Activated naive CD8-positive, alpha-beta T cell treated with anti-CD3 and anti-CD28 coated beads for 36 hours (primary cell): Measurements from ENCODE around the gene GUCA1A. TPM values are rescaled to one million over a fixed set of nuclear protein-coding genes. Genes with fewer than 3 reads are reported as not detected.
"Not testable (repeated sequence)": the region's sequence is repeated elsewhere in the genome, so short reads cannot be mapped to it uniquely, and the experiment has no call there.

Source experiments
- DNase-seq: peaks from one replicate; pipeline ENCODE4 v3.0.0; 2021
- H3K27ac Mint-ChIP-seq: one replicate; pipeline ENCODE4 v1.8.0; 2022; ENCODE audit warnings: mild to moderate bottlenecking, moderate library complexity, mixed read lengths
- H3K27me3 Mint-ChIP-seq: one replicate; pipeline ENCODE4 v1.8.0; 2022; ENCODE audit warnings: mild to moderate bottlenecking, mixed read lengths
- H3K36me3 Mint-ChIP-seq: one replicate; pipeline ENCODE4 v1.8.0; 2021; ENCODE audit warnings: mild to moderate bottlenecking, mixed read lengths
- H3K4me1 Mint-ChIP-seq: one replicate; pipeline ENCODE4 v1.8.0; 2021; ENCODE audit warnings: mixed read lengths
- H3K4me3 Mint-ChIP-seq: one replicate; pipeline ENCODE4 v1.8.0; 2022; ENCODE audit warnings: mild to moderate bottlenecking, moderate library complexity, mixed read lengths
- H3K9me3 Mint-ChIP-seq: one replicate; pipeline ENCODE4 v1.8.0; 2022; ENCODE audit warnings: mixed read lengths
- total RNA-seq, 2 experiments: library from RNA; stranded (reverse); gene quantifications; one replicate each; pipeline ENCODE4 v1.2.3, GENCODE V29; 2021

GUCA1A gene
- total RNA-seq, 2 experiments from 2014 or later = 0.14 TPM; not detected in 1

DNA sequence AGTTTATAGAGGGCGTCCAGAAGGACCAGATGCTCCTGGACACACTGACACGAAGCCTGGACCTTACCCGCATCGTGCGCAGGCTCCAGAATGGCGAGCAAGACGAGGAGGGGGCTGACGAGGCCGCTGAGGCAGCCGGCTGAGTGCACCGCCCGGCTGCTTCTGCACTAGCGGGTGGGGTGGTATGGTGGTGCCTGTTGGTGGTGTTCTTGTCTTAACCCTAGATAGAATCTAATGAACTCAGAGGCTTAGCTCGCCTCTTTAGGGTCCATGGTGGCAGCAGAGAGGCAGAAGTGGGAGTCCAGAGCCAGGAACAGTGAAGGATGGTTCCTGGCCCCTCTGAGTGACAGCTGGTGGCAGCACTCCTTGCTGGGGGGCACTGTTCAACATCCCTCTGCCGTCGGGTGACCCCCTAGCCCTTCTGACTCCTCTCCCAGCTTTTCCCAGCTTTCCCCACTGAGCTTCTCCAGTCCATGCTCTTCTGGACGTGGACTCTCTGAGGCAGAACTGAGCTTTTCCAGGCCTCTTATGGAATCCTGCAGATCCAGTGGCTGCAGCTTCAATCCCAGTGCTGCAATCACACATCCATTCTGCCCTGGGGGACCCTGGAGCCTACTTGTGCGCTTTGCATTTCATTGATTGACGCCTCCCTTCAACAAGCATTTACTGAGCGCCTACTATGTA lies 6.2 kb downstream of the GUCA1A start:
- Mint-ChIP-seq H3K27ac (no peak overlapping the region), H3K36me3 (no peaks in the 10 kb centered on the region), H3K4me3 (no peak overlapping the region), H3K9me3 (no peaks in the 10 kb centered on the region), H3K27me3 (peaks cover 21% of the 10 kb centered on the region), H3K4me1 (peaks cover 10% of the 10 kb centered on the region)
- DNase-seq = no peak

DNA sequence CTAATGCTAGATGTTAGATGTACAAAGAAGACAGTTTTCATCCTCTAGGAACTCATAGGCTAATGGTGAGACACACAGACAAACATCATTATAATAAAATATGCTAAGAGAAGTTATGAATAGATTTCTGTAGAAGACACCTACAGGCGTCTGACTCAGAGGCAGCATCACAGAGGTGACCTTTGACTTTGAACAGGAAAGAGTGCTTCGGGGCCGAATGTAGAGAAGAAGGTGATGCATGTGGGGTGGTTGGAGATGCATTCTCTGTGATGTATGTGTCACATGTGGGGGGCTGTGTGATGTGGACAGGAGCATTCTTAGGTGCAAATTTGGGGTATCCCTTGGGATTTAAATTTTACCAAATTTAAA lies 6.8 kb downstream of the GUCA1A start:
- no peak overlapping the region for H3K27ac Mint-ChIP-seq
- DNase-seq = no peak
- no peaks in the 10 kb centered on the region for H3K36me3 Mint-ChIP-seq
- no peaks in the 10 kb centered on the region for H3K9me3 Mint-ChIP-seq
- no peak overlapping the region for H3K4me3 Mint-ChIP-seq
- peaks cover 21% of the 10 kb centered on the region for H3K27me3 Mint-ChIP-seq
- H3K4me1 Mint-ChIP-seq = peaks cover 10% of the 10 kb centered on the region

DNA sequence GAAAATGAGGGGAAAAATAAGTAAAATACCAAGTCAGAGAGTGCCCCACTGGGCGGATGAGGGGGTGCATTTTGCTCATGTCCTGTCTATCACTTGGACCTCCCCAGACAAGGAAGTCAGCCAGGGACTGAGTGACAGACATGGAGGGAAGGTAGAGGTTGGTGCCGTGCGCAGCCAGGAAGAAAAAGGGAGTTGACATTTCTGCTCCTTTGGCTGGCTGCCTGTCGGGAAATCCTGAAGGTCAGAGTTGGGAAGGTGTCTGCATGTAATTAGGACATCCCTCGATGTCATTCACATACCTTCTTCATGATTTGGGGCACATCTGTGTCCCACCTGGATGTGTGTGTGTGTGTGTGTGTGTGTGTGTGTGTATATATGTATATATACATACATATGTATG lies 8.9 kb downstream of the GUCA1A start:
- H3K27me3 Mint-ChIP-seq = peaks cover 21% of the 10 kb centered on the region
- H3K4me3 Mint-ChIP-seq = no peak overlapping the region
- H3K36me3 Mint-ChIP-seq = no peaks in the 10 kb centered on the region
- no peak for DNase-seq
- no peak overlapping the region for H3K27ac Mint-ChIP-seq
- peaks cover 10% of the 10 kb centered on the region for H3K4me1 Mint-ChIP-seq
- H3K9me3 Mint-ChIP-seq = no peaks in the 10 kb centered on the region

DNA sequence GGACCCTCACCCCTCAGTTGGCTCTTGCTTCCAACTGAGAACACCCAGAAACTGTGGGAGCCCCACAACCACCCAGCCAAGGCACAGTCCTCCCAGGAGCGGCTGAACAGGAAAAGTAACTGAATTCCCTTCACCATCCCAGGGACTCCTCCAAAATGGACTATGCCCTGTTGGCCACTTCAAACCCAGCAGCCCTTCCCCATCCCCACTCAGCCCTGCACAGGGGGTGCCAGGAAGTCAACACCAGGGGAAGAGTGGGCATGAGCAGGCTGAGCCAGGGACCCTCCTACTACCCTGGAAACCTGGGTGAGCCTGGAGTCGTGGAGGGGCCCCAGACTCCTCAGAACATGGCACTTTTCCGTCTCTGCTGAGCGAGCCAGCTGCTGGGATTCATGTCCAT lies 11.3 kb downstream of the GUCA1A start:
- peaks cover 5% of the 10 kb centered on the region for H3K4me1 Mint-ChIP-seq
- H3K27ac Mint-ChIP-seq = no peak overlapping the region
- no peak overlapping the region for H3K4me3 Mint-ChIP-seq
- no peak for DNase-seq
- peaks cover 1% of the 10 kb centered on the region for H3K36me3 Mint-ChIP-seq
- H3K27me3 Mint-ChIP-seq = peaks cover 5% of the 10 kb centered on the region
- H3K9me3 Mint-ChIP-seq = no peaks in the 10 kb centered on the region

DNA sequence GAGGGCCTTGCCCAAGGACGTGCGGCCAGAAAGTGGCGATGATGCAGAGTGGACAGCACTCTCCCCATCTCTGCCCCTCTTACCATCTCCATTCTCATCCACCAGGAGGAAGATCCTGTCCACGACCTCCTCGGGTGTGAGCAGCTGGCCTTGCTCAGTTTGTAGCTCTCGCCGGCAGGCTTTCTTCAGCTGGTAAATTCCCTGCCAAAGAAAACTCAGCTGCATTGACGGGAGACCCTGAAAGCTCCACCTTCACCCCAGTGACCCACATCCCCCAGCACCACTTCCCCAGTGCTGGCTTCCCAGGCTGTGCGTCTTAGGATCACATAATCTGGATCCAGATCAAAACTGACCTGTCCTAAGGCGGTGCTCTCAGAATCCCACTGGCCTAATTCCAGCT lies 12.4 kb downstream of the GUCA1A start:
- Mint-ChIP-seq H3K27ac (no peak overlapping the region), H3K4me1 (no peaks in the 10 kb centered on the region), H3K9me3 (no peaks in the 10 kb centered on the region), H3K4me3 (no peak overlapping the region), H3K27me3 (no peaks in the 10 kb centered on the region), H3K36me3 (peaks cover 1% of the 10 kb centered on the region)
- no peak for DNase-seq

DNA sequence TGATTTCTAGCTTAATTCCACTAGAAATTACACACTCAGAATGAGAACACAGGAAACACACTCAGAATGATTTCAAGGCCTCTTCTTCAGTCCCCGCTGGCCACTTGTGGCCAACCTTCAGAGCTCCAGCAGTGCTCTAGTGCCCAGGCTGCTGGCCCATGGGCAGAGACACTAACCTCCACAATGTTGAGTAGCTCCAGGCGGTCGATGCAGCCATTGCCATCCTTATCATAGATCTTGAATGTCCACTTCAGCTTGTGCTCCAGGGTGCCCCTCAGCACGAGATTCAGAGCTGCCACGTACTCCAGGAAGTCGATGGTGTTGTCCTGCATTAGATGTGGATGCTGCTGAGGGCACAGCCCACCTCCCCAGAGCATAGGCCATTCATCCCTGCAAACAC lies 15.2 kb downstream of the GUCA1A start:
- Mint-ChIP-seq H3K4me1 (no peaks in the 10 kb centered on the region), H3K27me3 (no peaks in the 10 kb centered on the region), H3K27ac (no peak overlapping the region), H3K9me3 (no peaks in the 10 kb centered on the region), H3K36me3 (peaks cover 1% of the 10 kb centered on the region), H3K4me3 (no peak overlapping the region)
- no peak for DNase-seq

DNA sequence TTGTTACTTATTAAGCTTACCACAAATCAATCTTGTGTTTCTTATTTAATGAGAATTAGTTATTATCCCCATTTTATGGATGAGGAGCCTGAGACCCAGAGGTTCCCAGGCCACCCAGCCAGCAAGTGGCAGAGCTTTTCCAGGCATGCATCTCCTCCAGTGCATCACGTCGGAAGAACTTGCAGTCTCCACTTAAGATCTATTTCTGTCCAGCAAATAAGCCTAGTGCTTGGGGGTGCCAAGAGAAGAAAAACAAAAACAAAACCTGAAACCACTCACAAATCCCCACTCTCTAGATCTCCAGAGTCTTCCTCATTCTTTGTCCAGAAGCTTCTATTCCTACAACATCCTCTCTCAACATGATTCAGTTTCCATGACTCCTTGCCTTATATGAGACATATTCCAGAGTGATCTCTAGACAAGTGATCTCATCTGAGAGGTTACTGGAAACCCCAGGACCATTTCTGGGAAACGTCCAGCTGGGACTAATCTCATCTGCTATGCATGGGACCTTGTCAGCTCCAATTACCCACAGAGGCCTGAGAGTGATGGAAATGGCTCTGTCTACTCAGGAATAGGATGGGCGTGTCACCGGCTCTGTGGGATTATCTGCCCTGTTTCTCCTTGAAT lies 17.5 kb downstream of the GUCA1A start:
- H3K36me3 Mint-ChIP-seq = peaks cover 1% of the 10 kb centered on the region

DNA sequence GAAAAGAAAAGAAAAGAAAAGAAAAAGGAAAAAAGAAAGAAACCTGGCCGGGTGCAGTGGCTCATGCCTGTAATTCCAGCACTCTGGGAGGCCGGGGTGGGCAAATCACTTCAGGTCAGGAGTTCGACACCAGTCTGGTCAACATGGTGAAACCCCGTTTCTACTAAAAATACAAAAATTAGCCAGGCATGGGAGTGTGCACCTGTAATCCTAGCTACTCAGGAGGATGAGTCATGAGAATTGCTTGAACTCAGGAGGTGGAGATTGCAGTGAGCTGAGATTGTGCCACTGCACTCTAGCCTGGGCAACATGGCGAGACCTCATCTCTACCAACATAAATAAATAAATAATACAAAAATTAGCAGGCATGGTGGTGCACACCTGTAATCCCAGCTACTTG lies 19.2 kb downstream of the GUCA1A start:
- not testable (repeated sequence) for H3K9me3 Mint-ChIP-seq, H3K27me3 Mint-ChIP-seq, H3K4me3 Mint-ChIP-seq, H3K36me3 Mint-ChIP-seq, H3K4me1 Mint-ChIP-seq, DNase-seq, H3K27ac Mint-ChIP-seq

More for the DNA sequence above, 17.5 kb downstream of the GUCA1A start:
- Mint-ChIP-seq H3K4me3 (no peak overlapping the region), H3K9me3 (no peaks in the 10 kb centered on the region), H3K27me3 (no peaks in the 10 kb centered on the region), H3K4me1 (no peaks in the 10 kb centered on the region), H3K27ac (no peak overlapping the region)
- no peak for DNase-seq

DNA sequence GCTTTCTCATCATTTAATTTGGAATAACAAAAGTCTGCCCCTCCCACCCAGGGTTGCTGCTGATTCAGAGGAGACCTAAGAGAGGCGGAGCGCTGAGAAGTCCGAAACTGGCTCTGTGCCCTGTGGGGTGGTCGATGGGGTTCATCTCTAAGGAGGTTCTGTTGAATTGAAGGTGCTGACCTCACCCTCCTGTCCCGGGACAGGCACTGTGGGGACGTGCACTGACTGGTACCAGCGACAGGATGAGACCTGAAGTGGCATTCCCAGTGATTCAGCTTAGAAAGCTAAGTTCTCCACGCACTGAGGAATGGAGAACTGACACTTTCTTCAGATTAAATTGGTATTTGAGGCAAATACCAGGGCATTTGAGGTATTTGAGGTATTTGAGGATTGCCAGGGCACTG lies 20.3 kb downstream of the GUCA1A start:
- no peak for DNase-seq
- no peak overlapping the region for H3K4me3 Mint-ChIP-seq
- H3K4me1 Mint-ChIP-seq = no peaks in the 10 kb centered on the region
- H3K27ac Mint-ChIP-seq = no peak overlapping the region
- no peaks in the 10 kb centered on the region for H3K9me3 Mint-ChIP-seq
- peaks cover 1% of the 10 kb centered on the region for H3K36me3 Mint-ChIP-seq
- H3K27me3 Mint-ChIP-seq = no peaks in the 10 kb centered on the region

DNA sequence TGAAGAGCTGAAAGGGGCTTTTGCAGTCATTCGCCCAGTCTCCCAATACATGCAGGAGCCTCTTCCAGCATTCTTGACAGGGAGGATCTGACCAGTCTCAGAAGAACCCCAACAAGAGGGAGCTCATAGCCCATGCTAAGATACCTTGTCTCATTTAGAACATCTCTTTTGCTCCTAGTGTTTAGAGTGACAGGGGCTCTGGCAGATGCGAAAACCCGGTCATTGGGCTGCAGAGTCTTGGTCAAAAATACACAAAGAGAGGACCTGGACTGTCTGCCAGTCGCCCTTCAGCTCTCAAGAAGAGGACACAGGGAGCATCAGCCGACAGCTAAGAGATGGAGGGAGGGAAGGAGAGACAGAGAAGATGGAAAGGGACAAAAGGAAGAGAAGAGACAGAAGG lies 20.9 kb downstream of the GUCA1A start:
- H3K4me1 Mint-ChIP-seq = no peaks in the 10 kb centered on the region
- no peaks in the 10 kb centered on the region for H3K36me3 Mint-ChIP-seq
- H3K27ac Mint-ChIP-seq = no peak overlapping the region
- no peaks in the 10 kb centered on the region for H3K27me3 Mint-ChIP-seq
- H3K9me3 Mint-ChIP-seq = no peaks in the 10 kb centered on the region
- no peak for DNase-seq
- H3K4me3 Mint-ChIP-seq = no peak overlapping the region

DNA sequence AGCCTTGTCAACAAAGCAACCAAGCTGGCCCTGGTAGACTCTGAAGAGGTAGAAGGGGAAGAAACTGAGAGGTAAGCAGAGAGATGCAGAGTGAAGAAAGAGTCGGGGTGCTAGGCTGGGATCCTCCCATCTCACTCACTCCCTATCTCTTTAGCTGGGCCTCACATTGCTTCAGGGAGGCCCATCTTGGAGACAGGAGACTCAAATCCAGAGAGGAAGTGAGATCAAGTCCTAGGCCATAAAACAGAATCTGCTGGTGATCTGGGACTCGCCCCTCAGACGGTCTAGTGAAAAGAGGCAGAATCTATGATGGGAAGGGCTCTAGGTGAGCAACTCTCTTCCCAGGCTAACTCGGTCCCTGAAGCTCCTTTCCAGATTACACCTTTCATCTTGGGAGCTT lies 22.3 kb downstream of the GUCA1A start:
- H3K27ac Mint-ChIP-seq = no peak overlapping the region
- no peaks in the 10 kb centered on the region for H3K27me3 Mint-ChIP-seq
- no peak for DNase-seq
- peaks cover 11% of the 10 kb centered on the region for H3K36me3 Mint-ChIP-seq
- H3K4me1 Mint-ChIP-seq = peaks cover 2% of the 10 kb centered on the region
- peaks cover 2% of the 10 kb centered on the region for H3K9me3 Mint-ChIP-seq
- no peak overlapping the region for H3K4me3 Mint-ChIP-seq

DNA sequence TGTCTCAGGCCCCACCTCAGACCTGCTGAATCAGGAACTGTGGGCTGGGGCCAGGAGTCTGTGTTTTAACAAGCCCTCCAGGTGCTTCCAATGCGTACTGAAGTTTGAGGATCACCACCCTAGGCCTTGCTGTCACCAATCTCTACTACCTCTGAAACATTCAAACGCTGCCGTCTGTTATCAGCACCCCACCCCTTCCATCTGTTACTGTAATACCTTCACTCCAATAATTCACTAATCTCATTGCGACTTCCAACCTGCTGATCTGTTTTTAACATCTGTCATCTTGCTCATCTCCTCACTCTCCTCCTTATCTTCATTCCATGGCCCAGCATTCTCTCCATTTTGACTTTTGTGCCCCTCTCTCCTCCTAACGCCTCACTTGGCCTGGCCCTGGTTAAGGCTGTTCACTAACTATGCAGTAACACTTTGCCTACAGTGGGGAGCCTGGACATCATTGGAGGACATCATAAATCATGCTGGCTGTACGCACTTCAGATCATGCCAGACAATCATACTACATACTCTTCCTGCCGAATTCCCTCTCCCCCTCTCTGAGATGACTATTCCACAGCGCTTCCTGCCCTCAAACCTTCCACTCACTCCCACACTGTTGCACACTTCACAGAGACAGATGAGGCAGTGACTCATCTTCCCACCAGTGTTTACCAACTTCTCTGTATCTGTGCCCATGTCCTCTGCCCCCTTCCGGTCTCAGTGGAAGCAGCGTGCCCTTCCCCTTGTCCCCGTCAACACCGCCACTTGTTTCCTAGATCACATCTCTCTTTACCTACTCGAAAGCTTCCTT lies 24.6 kb downstream of the GUCA1A start:
- Mint-ChIP-seq H3K36me3 (peaks cover 16% of the 10 kb centered on the region), H3K4me1 (peaks cover 2% of the 10 kb centered on the region), H3K27ac (no peak overlapping the region), H3K4me3 (no peak overlapping the region), H3K27me3 (no peaks in the 10 kb centered on the region), H3K9me3 (peaks cover 2% of the 10 kb centered on the region)
- DNase-seq = no peak

DNA sequence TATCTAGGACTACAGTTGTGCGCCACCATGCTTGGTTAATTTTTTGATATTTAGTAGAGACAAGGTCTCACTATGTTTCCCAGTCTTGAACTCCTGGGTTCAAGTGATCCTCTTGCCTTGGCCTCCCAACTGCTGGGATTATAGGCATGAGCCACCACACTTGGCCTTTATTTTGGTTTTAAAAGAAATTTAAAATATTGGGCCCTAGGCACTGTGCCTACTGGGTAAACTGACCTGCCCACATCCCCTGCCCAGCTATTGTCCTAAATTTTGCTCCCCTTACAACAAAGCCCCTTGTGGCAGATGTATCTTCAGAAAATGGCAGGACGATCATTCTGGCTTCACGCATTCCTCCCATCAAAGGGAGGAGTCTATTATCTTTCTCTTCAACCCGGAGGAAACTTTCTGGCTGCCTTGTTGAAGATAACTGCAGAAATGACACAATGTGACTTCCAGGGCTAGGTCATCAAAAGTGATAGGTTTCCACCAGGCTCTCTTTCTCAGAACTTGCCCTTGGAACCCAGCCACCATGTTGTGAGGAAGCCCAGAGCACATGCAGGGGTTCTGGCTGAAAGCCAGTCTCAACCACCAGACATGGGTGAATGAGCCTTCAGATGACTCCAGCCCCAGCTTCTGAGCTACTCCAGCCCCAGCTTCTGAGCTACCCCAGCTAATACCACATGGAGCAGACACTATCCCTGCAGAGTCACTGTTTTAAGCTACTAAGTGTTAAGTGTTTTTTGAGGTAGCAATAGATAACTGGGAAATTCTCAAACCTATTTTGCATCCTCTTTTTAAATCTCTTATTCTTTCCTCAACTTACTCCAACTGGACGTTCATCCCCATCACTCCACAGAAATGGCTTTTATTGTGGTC lies 26.2 kb downstream of the GUCA1A start:
- DNase-seq = no peak
- Mint-ChIP-seq H3K4me1 (peaks cover 2% of the 10 kb centered on the region), H3K4me3 (no peak overlapping the region), H3K9me3 (peaks cover 2% of the 10 kb centered on the region), H3K27me3 (no peaks in the 10 kb centered on the region), H3K36me3 (peaks cover 16% of the 10 kb centered on the region), H3K27ac (no peak overlapping the region)

DNA sequence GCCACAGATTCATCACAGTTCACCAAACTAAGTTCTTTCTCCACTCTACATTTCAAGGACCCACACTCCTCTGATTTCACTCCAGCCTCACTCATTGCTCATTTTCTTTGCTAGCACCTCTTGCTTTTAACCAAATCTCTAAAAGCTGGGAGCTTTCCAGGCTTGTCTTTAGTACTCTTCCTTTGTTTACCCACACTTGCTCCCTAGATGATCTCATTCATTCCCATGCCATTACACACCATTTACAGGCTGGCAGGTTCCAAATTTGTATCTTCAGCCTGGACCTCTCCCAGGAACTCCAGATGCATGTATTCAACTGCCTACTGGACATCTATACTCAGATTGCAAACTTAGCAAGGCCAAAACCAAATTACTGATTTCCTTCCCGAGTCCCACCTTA lies 26.9 kb downstream of the GUCA1A start:
- Mint-ChIP-seq H3K4me3 (no peak overlapping the region), H3K27me3 (no peaks in the 10 kb centered on the region), H3K4me1 (peaks cover 2% of the 10 kb centered on the region), H3K27ac (no peak overlapping the region), H3K36me3 (peaks cover 16% of the 10 kb centered on the region), H3K9me3 (peaks cover 2% of the 10 kb centered on the region)
- DNase-seq = no peak

DNA sequence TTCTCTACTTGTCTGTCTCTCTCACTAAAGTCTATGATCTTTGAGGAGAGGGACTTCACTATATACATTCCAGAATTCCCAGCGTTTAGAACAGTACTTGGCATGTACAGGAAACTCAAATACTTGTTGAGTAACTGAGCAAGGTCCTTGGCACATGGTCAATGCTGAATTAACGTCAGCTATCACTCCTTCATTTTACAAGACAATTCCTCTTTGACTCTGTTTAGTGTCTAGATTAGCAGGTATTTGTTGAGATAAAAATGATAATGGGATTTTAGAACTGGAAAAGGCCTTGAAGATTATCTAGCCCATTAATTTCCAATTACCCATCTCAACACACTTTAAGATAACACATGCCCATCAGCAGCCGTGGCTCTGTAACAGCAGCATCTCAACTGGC lies 28.2 kb downstream of the GUCA1A start:
- H3K27ac Mint-ChIP-seq = no peak overlapping the region
- no peak overlapping the region for H3K4me3 Mint-ChIP-seq
- no peak for DNase-seq
- H3K27me3 Mint-ChIP-seq = no peaks in the 10 kb centered on the region
- peaks cover 2% of the 10 kb centered on the region for H3K4me1 Mint-ChIP-seq
- H3K36me3 Mint-ChIP-seq = peaks cover 21% of the 10 kb centered on the region
- peaks cover 2% of the 10 kb centered on the region for H3K9me3 Mint-ChIP-seq
